GM18868 (cell line): ENCODE results near the gene RADX.

Experiments
- ATAC-seq: cut with Tn5 transposase; IDR thresholded peaks from one replicate; pipeline ENCODE4 v1.9.1; 2021; ENCODE audit warnings: mild to moderate bottlenecking, moderate library complexity; ENCODE audit not compliant: unreplicated experiment

Gene RADX

DNA sequence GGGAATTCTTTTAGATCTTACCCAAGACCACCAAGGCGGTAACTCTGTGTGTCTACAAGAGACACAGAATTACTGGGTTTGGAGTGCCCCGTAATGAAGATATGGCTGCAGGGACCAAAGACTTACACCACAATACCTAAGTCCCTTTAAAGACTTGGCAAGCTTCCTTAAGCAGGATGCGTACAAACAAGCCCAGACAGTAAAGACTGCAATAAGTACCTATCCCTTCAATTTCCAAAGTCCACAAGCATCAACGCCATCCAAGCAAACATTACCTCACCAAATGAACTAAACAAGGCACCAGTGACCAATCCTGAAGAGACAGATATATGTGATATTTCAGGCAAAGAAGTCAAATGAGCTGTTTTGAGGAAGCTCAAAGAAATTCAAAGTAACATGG, 72.4 kb downstream of the RADX start:
- ATAC-seq: no peak

- no peak for ATAC-seq
Observed at GRCh38 chrX:106692425-106693065, 80.8 kb downstream of the RADX start.

DNA sequence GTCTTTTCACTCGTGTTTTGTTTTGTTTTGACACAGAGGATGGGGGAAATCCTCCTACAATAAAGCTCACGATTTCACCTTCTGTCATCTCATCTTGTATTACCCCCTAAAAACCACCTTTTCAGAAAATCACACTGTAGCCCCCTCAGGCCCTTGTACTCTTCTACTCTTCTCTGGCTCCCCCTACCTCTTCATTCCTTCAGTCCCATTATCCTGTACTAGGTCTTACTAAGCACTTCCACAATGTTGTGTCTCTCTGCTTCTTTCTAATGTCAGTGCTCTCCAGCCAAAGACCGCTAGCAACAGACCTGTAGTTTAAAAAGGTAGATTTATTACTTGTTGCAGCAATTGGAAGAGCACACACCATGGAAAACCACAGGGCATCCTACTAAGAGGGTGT, 84.7 kb downstream of the RADX start:
- no peak for ATAC-seq

DNA sequence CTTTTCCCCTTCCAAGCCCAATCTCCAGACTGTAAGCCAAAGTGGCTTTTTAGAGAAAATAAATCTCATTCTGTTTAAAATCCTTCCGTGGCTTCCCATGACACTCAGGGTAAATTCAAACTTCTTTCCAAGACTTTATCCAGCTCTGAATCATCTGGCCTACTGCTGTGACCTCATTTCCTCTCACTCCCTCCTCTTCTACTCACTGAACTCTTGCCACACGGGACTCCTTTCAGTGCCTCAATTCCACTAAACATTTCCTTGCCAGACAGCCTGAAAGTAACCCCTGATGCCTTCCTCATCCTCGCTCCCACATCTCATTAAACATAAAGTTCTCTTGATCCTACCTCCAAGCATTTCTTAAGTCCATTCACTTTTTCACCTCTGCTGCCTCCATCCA, 86.9 kb downstream of the RADX start:
- ATAC-seq: no peak

GRCh38 chrX:106702636-106703035, 90.9 kb downstream of the RADX start:
- ATAC-seq: no peak

DNA sequence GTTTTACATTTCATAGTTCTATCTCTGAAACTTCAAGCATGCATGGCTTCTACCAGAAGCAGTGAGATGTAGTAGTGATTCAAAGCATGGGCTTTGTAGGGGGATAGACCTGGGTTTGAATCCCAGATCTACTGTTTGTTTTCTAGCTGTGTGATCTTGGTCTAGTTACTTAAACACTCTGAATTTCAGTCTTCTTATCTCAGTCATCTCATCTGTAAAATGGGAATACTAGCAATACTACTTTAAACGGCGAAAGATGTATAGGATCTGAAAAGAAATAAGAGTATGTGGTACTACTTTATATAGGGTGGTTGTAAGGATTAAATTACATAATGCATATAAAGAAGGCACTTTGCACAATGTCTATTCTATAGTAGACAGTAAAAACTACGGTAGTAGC, 94.7 kb downstream of the RADX start:
- no peak for ATAC-seq

DNA sequence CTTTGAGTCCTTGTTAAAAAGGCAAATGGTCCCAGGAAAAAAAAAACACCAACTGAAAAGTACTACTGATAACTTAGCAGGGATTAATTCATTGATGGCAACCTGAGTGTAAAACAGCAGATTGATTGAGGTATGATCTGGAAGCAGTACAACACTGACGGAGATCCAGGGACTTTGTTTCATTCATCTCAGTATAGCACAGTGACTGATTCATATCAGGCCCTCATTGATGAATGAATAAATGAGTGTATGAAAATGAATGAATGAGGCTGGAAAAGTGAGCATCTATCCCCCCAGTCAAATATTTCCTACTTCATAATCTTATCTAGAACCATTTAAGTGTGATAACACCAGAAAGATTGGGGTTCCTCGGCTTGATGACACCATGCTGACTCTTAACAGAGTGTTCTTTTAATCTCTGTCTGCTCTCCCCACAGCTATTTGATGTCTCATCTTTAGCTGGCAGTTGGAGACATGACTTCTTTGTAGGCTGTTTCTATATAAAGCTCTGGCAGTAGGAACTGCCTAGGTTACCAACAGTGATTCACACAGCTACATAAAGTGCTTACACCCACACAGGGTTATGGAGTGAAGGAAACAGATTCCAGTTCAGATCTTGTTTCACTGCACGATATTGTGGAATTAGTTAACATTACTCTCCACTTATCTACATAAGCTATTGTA, 96.1 kb downstream of the RADX start:
- ATAC-seq: no peak

DNA sequence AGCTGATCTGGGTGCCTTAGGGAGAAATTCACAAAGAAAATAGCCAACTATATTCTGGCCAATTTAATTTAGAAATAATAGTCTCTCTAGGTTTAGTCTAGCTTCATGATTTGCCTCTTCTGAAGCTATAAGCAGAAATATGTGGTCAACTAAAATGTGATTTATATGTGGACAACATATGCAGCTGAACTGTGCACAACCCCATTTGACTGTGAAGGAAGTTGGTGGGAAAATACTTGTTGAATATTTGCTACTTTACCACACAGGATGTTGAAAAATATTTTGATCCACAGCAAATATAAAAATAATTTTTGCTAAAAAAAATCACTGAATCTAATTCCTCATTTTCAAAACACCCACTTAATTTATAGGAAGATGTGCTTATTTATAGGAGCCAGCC, 99.0 kb downstream of the RADX start:
- ATAC-seq: no peak

DNA sequence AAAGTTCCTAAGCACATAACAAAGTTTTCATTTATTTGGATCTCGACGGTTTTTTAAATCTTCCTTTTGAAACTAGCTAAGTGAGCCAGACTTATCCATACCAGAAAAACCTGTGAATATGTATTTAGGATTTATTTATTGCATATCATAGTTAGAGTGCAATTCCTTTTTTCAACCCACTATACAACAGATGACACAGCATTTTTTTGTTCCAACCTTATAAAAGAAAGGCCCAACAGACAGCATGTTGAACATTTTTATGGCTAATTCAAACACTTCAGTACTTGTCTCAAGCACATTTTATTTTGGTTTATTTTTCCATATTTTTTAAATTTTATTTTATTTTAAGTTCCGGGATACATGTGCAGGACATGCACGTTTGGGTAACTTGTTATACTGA, 99.6 kb downstream of the RADX start:
- ATAC-seq: no peak

GRCh38 chrX:106716004-106716403, 104.2 kb downstream of the RADX start:
- no peak for ATAC-seq

- ATAC-seq: no peak
Observed at GRCh38 chrX:106716463-106716862, 104.7 kb downstream of the RADX start.

DNA sequence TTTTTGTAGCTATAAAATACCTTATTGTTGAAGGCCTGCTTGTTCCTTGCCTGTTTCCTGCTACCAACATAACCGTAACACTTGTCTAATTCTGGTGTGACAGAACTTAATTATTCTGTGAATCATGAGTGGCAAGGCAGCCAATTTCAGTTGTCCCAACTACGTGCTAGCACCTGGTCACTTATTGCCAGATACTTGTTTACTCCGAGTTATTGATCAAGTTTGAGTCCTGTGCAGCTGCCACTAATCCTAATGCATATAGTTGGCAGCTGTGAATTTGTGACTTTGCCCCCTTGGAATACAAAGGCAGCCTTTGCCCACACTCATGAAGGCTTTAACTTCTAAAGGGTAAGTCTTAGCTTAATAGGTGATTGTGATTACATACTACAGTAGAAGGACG, 106.9 kb downstream of the RADX start:
- ATAC-seq: no peak

GRCh38 chrX:106725931-106726330, 114.2 kb downstream of the RADX start:
- ATAC-seq: no peak

GRCh38 chrX:106726485-106727437, 115.0 kb downstream of the RADX start, which contains the start of gene RNF128:
TSS of gene RNF128 (plus strand) at chrX:106726701. CDS start at chrX:106726914, 213 bp downstream.
- ATAC-seq: peak; percentile 80

DNA sequence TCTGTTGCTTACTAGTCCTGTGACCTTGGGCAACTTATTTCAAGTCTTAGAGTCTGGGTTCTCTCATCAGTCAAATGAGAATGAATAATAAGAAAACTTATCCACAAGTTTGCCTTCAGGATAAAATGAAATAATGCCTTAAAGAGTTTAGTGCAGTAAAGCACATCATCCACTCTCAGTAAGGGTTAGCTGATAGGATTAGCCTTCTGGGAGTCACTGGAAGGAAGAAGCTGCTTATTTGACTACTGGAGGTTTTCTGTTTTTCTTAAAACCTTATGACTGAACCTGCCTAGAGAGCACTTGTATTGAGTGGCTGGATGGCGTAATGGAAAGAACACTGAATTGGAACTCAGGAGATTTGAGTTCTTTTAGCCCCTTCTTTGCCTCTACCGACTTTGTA, 116.6 kb downstream of the RADX start:
- no peak for ATAC-seq
